HFFc6 (cell line): ENCODE data around the gene FANCE. TPM values are rescaled to one million over a fixed set of nuclear protein-coding genes. Genes with fewer than 3 reads are reported as not detected.
"Not testable (repeated sequence)": the region's sequence is repeated elsewhere in the genome, so short reads cannot be mapped to it uniquely, and the experiment has no call there.

Experiments
- DNase-seq: peaks from one replicate; pipeline ENCODE4 v3.0.0-alpha.2; 2018
- H3K27ac Mint-ChIP-seq: 2 replicates; pipeline ENCODE4 v1.8.0; 2020; ENCODE audit warnings: mild to moderate bottlenecking, mixed read lengths
- H3K27me3 Mint-ChIP-seq: 2 replicates; pipeline ENCODE4 v1.8.0; 2021; ENCODE audit warnings: mild to moderate bottlenecking, moderate library complexity, mixed read lengths; ENCODE audit not compliant: insufficient read depth
- H3K36me3 Mint-ChIP-seq: 2 replicates; pipeline ENCODE4 v1.8.0; 2021; ENCODE audit warnings: low read depth, mixed read lengths
- H3K4me1 Mint-ChIP-seq: 2 replicates; pipeline ENCODE4 v1.8.0; 2020; ENCODE audit warnings: low read depth, mixed read lengths
- H3K4me3 Mint-ChIP-seq: 2 replicates; pipeline ENCODE4 v1.8.0; 2020; ENCODE audit warnings: mild to moderate bottlenecking, moderate library complexity, mixed read lengths
- H3K9me3 Mint-ChIP-seq: 2 replicates; pipeline ENCODE4 v1.8.0; 2020; ENCODE audit warnings: mild to moderate bottlenecking, mixed read lengths
- CTCF ChIP-seq: fragments of 200-600 bp; sonication (generic); IDR thresholded peaks from 2 replicates; pipeline ENCODE4 v1.5.0; 2021; ENCODE audit warnings: antibody characterized with exemption, mild to moderate bottlenecking
- total RNA-seq, 6 experiments: library from RNA; stranded (reverse); fragmentation: NEBNext Ultra II Directional; extraction: Animal tissue kit (Norgen Biotek cat#: 25700); gene quantifications; 2 replicates in 1 of 6; 3 replicates in 5 of 6; pipeline ENCODE4 v1.2.3, GENCODE V29; 2021

Gene FANCE
- total RNA-seq, 6 experiments from 2014 or later: 7.2 to 10.7 (median 9.2) TPM

DNA sequence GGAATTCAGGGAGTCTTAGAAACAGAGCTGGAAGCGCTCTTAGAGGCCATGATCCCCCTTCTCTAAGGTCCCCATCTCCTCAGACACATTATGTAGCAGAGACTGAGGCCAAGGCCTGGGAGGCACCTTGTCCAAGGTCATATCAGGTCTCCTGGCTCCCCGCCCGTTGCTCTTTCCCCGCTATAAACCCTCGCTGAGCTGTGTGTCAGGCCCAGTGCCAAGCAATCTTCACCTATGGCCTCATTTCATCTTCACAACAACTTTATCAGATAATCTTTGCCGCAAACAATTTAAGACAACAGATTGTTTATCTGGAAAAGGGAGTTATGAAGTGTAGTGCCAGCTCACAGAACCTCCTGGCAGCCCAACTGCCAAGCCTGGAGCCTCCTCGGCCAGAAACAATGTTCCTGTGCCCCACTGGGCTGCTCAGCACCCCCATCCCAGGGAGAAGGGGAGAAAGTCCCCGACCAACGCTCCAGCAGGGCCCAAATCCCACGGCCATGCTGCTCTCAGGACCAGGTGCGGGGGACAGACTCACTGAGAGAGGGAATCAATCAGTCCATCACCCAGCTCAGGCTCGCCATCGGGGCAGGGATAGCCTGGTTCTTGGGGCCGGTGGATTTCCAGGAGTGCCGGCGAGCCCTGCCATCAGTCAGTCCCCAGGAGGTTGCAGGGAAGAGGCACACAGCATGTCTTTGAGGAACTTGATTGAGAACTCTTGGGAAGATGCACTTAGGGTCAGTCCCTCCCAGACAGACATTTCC lies 16.9 kb upstream of the FANCE start:
- no peak for DNase-seq
- Mint-ChIP-seq H3K9me3 (no peaks in the 10 kb centered on the region), H3K27ac (no peak overlapping the region), H3K27me3 (no peaks in the 10 kb centered on the region; the same call in 1 of the 2 replicates), H3K4me1 (no peaks in the 10 kb centered on the region), H3K36me3 (peaks cover 2% of the 10 kb centered on the region; the same call in 1 of the 2 replicates), H3K4me3 (no peak overlapping the region)
- TF ChIP-seq CTCF: no peak

DNA sequence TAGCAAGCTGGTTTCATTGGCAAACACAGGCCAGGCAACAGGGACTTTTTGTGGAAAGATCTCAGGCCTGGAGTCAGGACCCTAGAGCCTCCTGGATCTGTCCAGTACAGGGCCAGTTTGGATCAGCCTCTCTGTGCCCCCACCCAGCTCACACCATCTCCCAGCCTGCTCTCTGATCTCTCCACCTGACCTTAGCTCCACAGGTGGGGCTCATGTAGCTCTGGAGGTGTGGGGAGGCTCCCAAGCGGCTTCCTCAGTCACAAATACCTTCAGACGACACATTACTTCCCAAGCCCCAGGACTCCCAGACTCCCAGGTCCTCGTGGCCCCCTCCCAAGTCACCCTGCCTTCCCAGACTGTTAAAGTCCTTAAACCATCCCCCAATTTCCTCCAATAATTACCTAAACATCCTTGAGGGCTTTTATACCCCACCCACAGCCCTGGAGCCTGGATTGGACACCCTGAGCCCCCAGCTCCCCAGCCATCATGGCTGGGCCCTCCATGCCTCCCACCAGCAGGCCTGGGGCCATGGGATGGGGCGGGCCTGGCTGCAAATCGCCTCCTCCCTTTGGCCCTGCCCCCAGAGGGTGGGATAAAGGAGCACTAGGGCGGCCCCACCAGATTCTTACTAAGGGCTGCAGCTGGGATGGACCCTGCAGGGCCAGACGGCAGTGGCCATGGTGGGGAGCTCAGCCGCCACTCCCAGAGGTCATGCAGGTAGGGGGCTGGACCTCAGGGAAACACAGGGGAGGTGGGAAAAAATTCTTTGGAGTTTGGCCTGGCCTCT lies 15.9 kb upstream of the FANCE start:
- H3K4me1 Mint-ChIP-seq: no peaks in the 10 kb centered on the region
- no peak overlapping the region for H3K4me3 Mint-ChIP-seq
- no peaks in the 10 kb centered on the region for H3K9me3 Mint-ChIP-seq
- H3K36me3 Mint-ChIP-seq: no peaks in the 10 kb centered on the region
- no peaks in the 10 kb centered on the region; the same call in 1 of the 2 replicates for H3K27me3 Mint-ChIP-seq
- no peak for TF ChIP-seq CTCF
- H3K27ac Mint-ChIP-seq: no peak overlapping the region
- DNase-seq: no peak

- H3K36me3 Mint-ChIP-seq, H3K9me3 Mint-ChIP-seq, H3K27me3 Mint-ChIP-seq, DNase-seq, H3K27ac Mint-ChIP-seq, H3K4me1 Mint-ChIP-seq, H3K4me3 Mint-ChIP-seq: not testable (repeated sequence)
Observed at GRCh38 chr6:35438378-35439065, 13.6 kb upstream of the FANCE start.

- DNase-seq: no peak
- no peak for TF ChIP-seq CTCF
- no peak overlapping the region for H3K27ac Mint-ChIP-seq
- H3K4me3 Mint-ChIP-seq: no peak overlapping the region
- no peaks in the 10 kb centered on the region; the same call in 1 of the 2 replicates for H3K27me3 Mint-ChIP-seq
- H3K4me1 Mint-ChIP-seq: no peaks in the 10 kb centered on the region
- no peaks in the 10 kb centered on the region for H3K9me3 Mint-ChIP-seq
- no peaks in the 10 kb centered on the region for H3K36me3 Mint-ChIP-seq
Observed at GRCh38 chr6:35439308-35439707, 12.8 kb upstream of the FANCE start.

DNA sequence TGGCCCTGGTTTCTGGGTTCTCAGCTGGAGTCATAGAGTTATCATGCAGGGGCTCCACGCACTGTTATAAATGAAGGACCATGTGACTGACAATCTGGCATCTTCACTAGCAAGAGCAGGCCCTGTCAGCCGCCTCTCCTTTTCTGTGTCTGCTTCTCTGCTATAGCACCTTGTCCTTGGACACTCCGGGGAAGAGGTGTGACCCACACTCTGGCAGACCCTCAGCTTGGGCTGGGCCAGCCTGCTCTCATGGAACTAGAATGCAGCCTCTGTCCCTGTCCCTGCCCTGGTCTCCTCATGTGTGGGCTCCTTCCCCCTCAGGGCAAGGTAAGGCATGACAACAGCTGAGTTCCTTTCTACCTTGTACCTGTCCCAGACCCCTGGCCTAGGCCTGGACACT lies 10.9 kb upstream of the FANCE start:
- H3K9me3 Mint-ChIP-seq: no peaks in the 10 kb centered on the region
- no peaks in the 10 kb centered on the region for H3K36me3 Mint-ChIP-seq
- H3K27ac Mint-ChIP-seq: no peak overlapping the region
- TF ChIP-seq CTCF: no peak
- DNase-seq: no peak
- no peaks in the 10 kb centered on the region for H3K4me1 Mint-ChIP-seq
- no peak overlapping the region for H3K4me3 Mint-ChIP-seq
- H3K27me3 Mint-ChIP-seq: no peaks in the 10 kb centered on the region; the same call in 1 of the 2 replicates
